DOHH2 (cell line): ENCODE measurements around the gene CREB3L2.

ENCODE experiments used
- CTCF ChIP-seq: fragments of 200-600 bp; sonication (generic); IDR thresholded peaks from one replicate; pipeline ENCODE4 v1.5.1; 2014; ENCODE audit warnings: antibody characterized with exemption, mild to moderate bottlenecking, low read depth, low read length; ENCODE audit not compliant: poor library complexity, severe bottlenecking
- EZH2phosphoT487 ChIP-seq: fragments of 200-600 bp; sonication (generic); IDR thresholded peaks from 2 replicates; pipeline ENCODE4 v1.6.1; 2017; ENCODE audit warnings: borderline replicate concordance, mild to moderate bottlenecking, antibody characterized with exemption, low read length, moderate library complexity, mixed read lengths

GRCh38 chr7:137846827-137847567 is 154.9 kb downstream of the CREB3L2 start, which contains the start of gene DGKI:
- no peak for TF ChIP-seq CTCF
- TF ChIP-seq EZH2phosphoT487 = no peak
